Ovary (tissue), 9 donors: ENCODE data around the gene ZNF329. TPM values are rescaled to one million over a fixed set of nuclear protein-coding genes. Genes with fewer than 3 reads are reported as not detected.

Experiments
- DNase-seq, 5 donors: peaks; one replicate each; pipeline ENCODE4 v3.0.0-alpha.2; 2019 to 2020
- H3K27ac ChIP-seq, 2 donors: fragments of 200-600 bp; one replicate each; pipeline versions ENCODE4 v1.5.1 to v1.8.0; 2019 to 2022
- H3K27me3 ChIP-seq: fragments of 200-600 bp; one replicate; pipeline ENCODE4 v1.8.0; 2022
- H3K36me3 ChIP-seq: fragments of 200-600 bp; sonication (generic); one replicate; pipeline ENCODE4 v1.5.1; 2019
- H3K4me1 ChIP-seq: one replicate; pipeline ENCODE4 v1.8.1; 2013; ENCODE audit warnings: mild to moderate bottlenecking, moderate library complexity; ENCODE audit not compliant: insufficient read depth
- H3K4me3 ChIP-seq: fragments of 200-600 bp; sonication (generic); one replicate; pipeline ENCODE4 v1.5.1; 2017
- H3K9me3 ChIP-seq, 2 donors: fragments of 200-600 bp in 1 of 2; sonication (generic) in 1 of 2; one replicate each; pipeline versions ENCODE4 v1.5.1 to v1.8.1; 2013 to 2019; ENCODE audit warnings: mild to moderate bottlenecking in 1 of 2, moderate library complexity in 1 of 2
- EP300 ChIP-seq: sonication (generic); formaldehyde crosslinking; IDR thresholded peaks from one replicate; pipeline ENCODE4 v1.6.1; 2017; ENCODE audit warnings: antibody characterized with exemption
- POLR2A ChIP-seq: fragments of 450-650 bp; IDR thresholded peaks from one replicate; pipeline ENCODE4 v1.6.1; 2017; ENCODE audit warnings: antibody characterized with exemption, mild to moderate bottlenecking, moderate library complexity
- WGBS, 3 donors: extraction: QIAGEN DNeasy Blood & Tissue Kit in 1 of 3; methylation state at CpG; one replicate each; pipeline versions ENCODE4 v1.1.5 to v1.1.7; 2013 to 2017; 5-methylcytosine and 5-hydroxymethylcytosine counted together
- intact Hi-C, 4 donors: fragments of 100-400 bp; cut with DNase I; formaldehyde crosslinking; loops; one replicate each; pipeline versions ENCODE4 v1.11.0 to v1.15.1; 2022 to 2023
- polyA plus RNA-seq, 2 donors: library from polyadenylated mRNA; stranded (reverse); fragments of 200-250 nt in 1 of 2; fragments of 350-450 nt in 1 of 2; fragmentation: Illumina TruSeq in 1 of 2; extraction: RNeasy Lipid Tissue Mini Kit (QIAGEN cat#74804) in 1 of 2; gene quantifications; one replicate each; pipeline ENCODE4 v1.2.3, GENCODE V29; 2013 to 2014
- total RNA-seq, 7 donors: library from RNA; depleted of rRNA in 2 of 7; stranded (reverse); fragments of >200 nt in 2 of 7; fragmentation: NEBNext Ultra II Directional in 3 of 7; extraction: Animal tissue kit (Norgen Biotek cat#: 25700) in 3 of 7; gene quantifications; one replicate each; pipeline versions ENCODE4 v1.1.0 to v1.2.4, GENCODE V29; 2016 to 2023
- TF ChIP-seq, protein P1 (sequence below), 3 donors: fragments of 450-650 bp in 2 of 3; fragments of 200-600 bp in 1 of 3; IDR thresholded peaks; one replicate each; pipeline versions ENCODE4 v1.5.1 to v1.8.0; 2016 to 2022; ENCODE audit warnings: antibody characterized with exemption in 3 of 3, mild to moderate bottlenecking in 1 of 3
- donor health status: DM: no; HTN: no; CAD: no; lungs with moderate emphysema.
- donor health status: DM: no; HTN: no; CAD: no.
- donor health status: Bipolar disorder and iron deficiency.
- donor health status: DM: yes; HTN: yes; CAD: no.
- donor health status: DM: no; HTN: no; CAD: no.
- donor health status: DM: yes; HTN: yes; CAD: no.

The ZNF329 gene
- total and polyA plus RNA-seq, 9 donors: 5.6 to 16.9 (median 13.5) TPM

DNA sequence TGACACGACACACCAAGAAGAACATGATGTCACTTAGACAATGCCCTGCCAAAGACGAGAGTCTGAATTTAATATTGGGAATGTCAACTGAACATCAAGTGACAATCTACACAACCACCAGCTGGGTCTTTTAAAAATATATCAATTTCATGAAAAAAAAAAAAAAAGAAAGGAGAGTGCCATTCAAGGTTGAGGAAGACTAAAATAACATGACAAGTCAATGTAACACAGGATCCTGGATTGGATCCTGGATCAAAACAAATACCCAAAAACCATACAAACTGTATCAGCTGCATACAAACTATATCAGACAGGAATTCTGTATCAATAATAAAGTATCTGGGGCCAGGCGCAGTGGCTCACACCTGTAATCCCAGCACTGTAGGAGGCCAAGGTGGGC lies 4.7 kb downstream of the ZNF329 start:
- H3K4me1 ChIP-seq: no peaks in the 10 kb centered on the region
- H3K9me3 ChIP-seq: peaks cover 3 to 52% of the 10 kb centered on the region in 2 donors
- H3K27ac ChIP-seq: no peak overlapping the region
- 92 to 99% (median 98%) methylated on average over 3 of the region's 3 CpGs for WGBS, 3 donors
- H3K36me3 ChIP-seq: no peaks in the 10 kb centered on the region
- H3K27me3 ChIP-seq: no peaks in the 10 kb centered on the region
- intact Hi-C loops: no loop called here
- no peak overlapping the region for H3K4me3 ChIP-seq
- DNase-seq: no peak
- TF ChIP-seq EP300 (no peak), POLR2A (no peak)
- TF ChIP-seq, protein P1, sequence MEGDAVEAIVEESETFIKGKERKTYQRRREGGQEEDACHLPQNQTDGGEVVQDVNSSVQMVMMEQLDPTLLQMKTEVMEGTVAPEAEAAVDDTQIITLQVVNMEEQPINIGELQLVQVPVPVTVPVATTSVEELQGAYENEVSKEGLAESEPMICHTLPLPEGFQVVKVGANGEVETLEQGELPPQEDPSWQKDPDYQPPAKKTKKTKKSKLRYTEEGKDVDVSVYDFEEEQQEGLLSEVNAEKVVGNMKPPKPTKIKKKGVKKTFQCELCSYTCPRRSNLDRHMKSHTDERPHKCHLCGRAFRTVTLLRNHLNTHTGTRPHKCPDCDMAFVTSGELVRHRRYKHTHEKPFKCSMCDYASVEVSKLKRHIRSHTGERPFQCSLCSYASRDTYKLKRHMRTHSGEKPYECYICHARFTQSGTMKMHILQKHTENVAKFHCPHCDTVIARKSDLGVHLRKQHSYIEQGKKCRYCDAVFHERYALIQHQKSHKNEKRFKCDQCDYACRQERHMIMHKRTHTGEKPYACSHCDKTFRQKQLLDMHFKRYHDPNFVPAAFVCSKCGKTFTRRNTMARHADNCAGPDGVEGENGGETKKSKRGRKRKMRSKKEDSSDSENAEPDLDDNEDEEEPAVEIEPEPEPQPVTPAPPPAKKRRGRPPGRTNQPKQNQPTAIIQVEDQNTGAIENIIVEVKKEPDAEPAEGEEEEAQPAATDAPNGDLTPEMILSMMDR (IDR thresholded peaks at IDR 0.05): no peak

DNA sequence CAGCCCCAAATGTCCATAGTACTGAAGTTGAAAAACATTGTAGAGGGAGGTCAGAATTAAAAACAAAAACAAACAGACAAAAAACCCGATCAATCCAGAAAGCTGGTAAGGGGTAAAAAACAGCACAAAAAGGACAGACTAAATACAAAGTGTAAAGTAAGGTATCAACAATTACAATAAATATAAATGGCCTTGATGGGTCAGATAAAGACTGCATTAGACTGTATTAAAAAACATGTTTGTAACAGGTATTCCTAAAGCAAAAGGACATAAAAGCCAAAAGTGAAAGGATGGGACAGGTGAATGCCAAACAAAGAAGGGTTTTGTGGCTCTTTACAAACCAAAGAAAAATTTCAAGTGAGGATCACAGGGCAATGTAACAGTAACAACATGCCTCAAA lies 16.3 kb downstream of the ZNF329 start:
- H3K9me3 ChIP-seq: peaks cover 25 to 85% of the 10 kb centered on the region in 2 donors
- H3K4me3 ChIP-seq: no peak overlapping the region

DNA sequence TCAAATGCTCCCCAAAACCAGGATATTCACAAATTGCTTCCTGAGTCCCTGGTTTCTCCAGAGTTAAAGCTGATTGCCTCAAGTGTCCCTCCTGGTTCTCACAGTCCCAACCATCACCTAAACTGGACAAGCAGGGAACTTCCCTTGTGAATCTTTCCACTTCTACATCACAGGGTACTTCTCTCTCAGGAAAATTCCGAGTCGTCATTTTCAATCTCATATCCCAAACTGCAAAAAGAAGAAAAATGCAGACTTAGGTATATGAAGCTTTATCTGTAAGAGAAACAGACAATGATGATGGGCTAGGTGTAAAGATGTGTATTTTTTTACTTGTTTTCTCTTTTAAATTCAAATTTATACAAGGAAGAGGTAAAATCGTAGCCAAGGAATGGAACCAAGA lies 21.3 kb downstream of the ZNF329 start:
- no peaks in the 10 kb centered on the region for H3K27me3 ChIP-seq
- H3K9me3 ChIP-seq: peaks cover 36 to 91% of the 10 kb centered on the region in 2 donors

More for the DNA sequence above, 16.3 kb downstream of the ZNF329 start:
- Histone ChIP-seq H3K4me1 (no peaks in the 10 kb centered on the region), H3K27ac (no peak overlapping the region), H3K36me3 (peaks cover 3% of the 10 kb centered on the region), H3K27me3 (no peaks in the 10 kb centered on the region)
- TF ChIP-seq EP300 (no peak), POLR2A (no peak)
- TF ChIP-seq, protein P1 (IDR thresholded peaks at IDR 0.05): no peak
- intact Hi-C loops: no loop called here
- 94 to 98% (median 97%) methylated on average over 1 of the region's 1 CpG for WGBS, 3 donors
- no peak for DNase-seq

DNA sequence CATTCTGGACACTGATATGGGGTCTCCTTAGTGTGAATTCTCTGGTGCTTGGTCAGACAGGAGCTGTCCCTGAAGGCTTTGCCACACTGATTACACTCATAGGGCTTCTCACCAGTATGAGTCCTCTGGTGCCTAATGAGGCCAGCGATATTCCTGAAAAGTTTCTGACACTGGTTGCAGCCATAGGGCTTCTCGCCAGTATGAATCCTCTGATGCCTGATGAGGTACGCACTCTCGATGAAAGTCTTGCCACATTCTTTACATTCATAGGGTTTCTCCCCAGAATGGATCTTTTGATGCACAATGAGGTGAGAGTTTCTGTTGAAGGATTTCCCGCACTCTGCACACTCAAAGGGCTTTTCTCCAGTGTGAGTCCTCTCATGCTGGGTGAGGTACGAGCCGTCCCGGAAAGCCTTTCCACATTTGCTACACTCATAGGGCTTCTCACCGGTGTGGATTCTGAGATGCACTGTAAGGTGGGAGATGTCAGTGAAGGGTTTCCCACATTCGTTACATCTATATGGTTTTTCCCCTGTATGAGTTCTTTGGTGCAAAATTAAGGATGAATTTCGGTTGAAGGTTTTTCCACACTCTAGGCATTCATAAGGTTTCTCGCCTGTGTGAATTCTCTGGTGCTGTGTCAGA lies 22.4 kb downstream of the ZNF329 start:
- TF ChIP-seq EP300 (no peak), POLR2A (no peak)
- TF ChIP-seq, protein P1 (IDR thresholded peaks at IDR 0.05): no peak
- intact Hi-C loops: no loop called here
- H3K27me3 ChIP-seq: no peaks in the 10 kb centered on the region
- no peak overlapping the region for H3K4me3 ChIP-seq
- H3K36me3 ChIP-seq: peaks cover 5% of the 10 kb centered on the region
- peaks cover 36 to 82% of the 10 kb centered on the region in 2 donors for H3K9me3 ChIP-seq
- DNase-seq: no peak
- no peak overlapping the region for H3K27ac ChIP-seq
- no peaks in the 10 kb centered on the region for H3K4me1 ChIP-seq
- 96 to 99% (median 96%) methylated on average over 12 of the region's 12 CpGs for WGBS, 3 donors

More for the DNA sequence above, 21.3 kb downstream of the ZNF329 start:
- peaks cover 5% of the 10 kb centered on the region for H3K36me3 ChIP-seq
- DNase-seq: no peak
- no peak overlapping the region for H3K27ac ChIP-seq
- TF ChIP-seq, protein P1 (IDR thresholded peaks at IDR 0.05): no peak
- TF ChIP-seq EP300 (no peak), POLR2A (no peak)
- WGBS, 3 donors: 98 to 99% (median 98%) methylated on average over 3 of the region's 3 CpGs
- intact Hi-C loops: no loop called here
- no peaks in the 10 kb centered on the region for H3K4me1 ChIP-seq
- H3K4me3 ChIP-seq: no peak overlapping the region
